ENCODE data around the gene ENOX1.
A peak's percentile ranks its signal among the peaks of the same experiment; 100 is the strongest.

Gene ENOX1

DNA sequence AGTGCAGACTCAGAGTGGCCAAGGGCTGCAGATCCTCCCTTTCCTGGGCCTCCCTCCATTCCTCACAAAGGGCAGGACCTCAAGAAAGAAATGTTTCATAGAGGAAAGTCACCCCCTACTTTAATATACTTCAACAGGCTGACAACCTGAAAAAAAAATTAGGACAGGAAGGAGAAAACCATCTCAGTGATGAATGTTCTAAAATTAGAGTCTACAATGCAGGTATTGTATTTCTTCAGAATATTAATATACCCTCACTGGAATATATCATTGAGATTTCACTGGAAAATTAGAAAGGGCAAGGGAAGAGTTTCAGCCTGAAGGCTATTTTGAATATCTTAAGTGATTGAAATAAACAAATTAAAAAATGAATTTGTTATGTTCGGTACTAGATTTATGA is 586.5 kb downstream of the ENOX1 start:
- no peaks in the 10 kb centered on the region for H3K79me2 ChIP-seq (ENCODE audit: low read length)
- TF ChIP-seq, protein P1, sequence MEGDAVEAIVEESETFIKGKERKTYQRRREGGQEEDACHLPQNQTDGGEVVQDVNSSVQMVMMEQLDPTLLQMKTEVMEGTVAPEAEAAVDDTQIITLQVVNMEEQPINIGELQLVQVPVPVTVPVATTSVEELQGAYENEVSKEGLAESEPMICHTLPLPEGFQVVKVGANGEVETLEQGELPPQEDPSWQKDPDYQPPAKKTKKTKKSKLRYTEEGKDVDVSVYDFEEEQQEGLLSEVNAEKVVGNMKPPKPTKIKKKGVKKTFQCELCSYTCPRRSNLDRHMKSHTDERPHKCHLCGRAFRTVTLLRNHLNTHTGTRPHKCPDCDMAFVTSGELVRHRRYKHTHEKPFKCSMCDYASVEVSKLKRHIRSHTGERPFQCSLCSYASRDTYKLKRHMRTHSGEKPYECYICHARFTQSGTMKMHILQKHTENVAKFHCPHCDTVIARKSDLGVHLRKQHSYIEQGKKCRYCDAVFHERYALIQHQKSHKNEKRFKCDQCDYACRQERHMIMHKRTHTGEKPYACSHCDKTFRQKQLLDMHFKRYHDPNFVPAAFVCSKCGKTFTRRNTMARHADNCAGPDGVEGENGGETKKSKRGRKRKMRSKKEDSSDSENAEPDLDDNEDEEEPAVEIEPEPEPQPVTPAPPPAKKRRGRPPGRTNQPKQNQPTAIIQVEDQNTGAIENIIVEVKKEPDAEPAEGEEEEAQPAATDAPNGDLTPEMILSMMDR (IDR thresholded peaks at IDR 0.05; ENCODE audit: low read depth, low read length), result no peak
- no peak overlapping the region for H3K9ac ChIP-seq (ENCODE audit: low read length)

DNA sequence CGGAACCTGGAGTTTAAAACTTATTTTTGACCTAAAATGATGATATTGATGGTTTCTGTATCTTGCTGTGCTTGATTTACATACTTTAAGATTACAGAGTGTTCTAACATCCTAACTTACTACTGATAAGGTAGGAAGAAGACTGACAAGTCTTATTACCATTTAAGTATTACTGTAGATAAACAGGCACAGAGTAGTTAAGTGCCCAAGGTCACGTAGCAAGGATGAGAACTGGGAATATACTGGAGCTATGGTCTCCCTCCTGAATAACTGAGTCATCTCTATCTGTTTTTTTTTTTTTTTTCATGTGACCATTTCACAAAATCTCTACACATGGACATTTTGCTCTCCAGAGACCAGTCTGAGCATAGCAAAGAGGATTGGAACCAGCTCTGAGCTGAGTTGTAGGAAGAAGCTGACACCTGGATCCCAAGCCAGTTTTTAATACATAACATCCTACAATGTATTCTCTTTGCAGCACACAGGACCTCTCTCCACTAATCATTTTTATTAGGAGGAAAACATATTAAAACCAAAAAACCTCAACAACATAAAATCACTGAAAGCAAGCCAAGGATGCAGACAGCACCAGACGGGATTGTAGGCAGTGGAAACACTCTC is 589.9 kb downstream of the ENOX1 start:
- no peak for TF ChIP-seq EZH2phosphoT487 (IDR thresholded peaks at IDR 0.05; ENCODE audit: low read depth)
- TF ChIP-seq, protein P1 (IDR thresholded peaks at IDR 0.05; ENCODE audit: low read depth, low read length), result no peak
- H3K9me3 ChIP-seq (ENCODE audit: insufficient read depth, low read length), result no peaks in the 10 kb centered on the region
- H3K4me2 ChIP-seq (ENCODE audit: low read length), result no peak overlapping the region
- no peaks in the 10 kb centered on the region for H4K20me1 ChIP-seq (ENCODE audit: insufficient read depth, low read length)
- H3K9ac ChIP-seq (ENCODE audit: low read length), result no peak overlapping the region
- H3K27ac ChIP-seq (ENCODE audit: low read length), result no peak overlapping the region
- no peaks in the 10 kb centered on the region for H3K4me1 ChIP-seq (ENCODE audit: low read length)
- no peaks in the 10 kb centered on the region for H3K36me3 ChIP-seq (replicated peaks; ENCODE audit: low read depth, low read length)
- no peak overlapping the region for H2AFZ ChIP-seq (ENCODE audit: low read depth, low read length)
- H3K79me2 ChIP-seq (ENCODE audit: low read length), result no peaks in the 10 kb centered on the region
- H3K27me3 ChIP-seq (ENCODE audit: low read depth, low read length), result peaks cover 32% of the 10 kb centered on the region; the same call in 1 of the 2 replicates
- H3K4me3 ChIP-seq (ENCODE audit: low read length), result no peak overlapping the region

More for the DNA sequence above, 586.5 kb downstream of the ENOX1 start:
- no peaks in the 10 kb centered on the region for H3K36me3 ChIP-seq (replicated peaks; ENCODE audit: low read depth, low read length)
- H3K4me3 ChIP-seq (ENCODE audit: low read length), result no peak overlapping the region
- H3K9me3 ChIP-seq (ENCODE audit: insufficient read depth, low read length), result no peaks in the 10 kb centered on the region
- H4K20me1 ChIP-seq (ENCODE audit: insufficient read depth, low read length), result no peaks in the 10 kb centered on the region
- no peak overlapping the region for H3K4me2 ChIP-seq (ENCODE audit: low read length)
- H3K27me3 ChIP-seq (ENCODE audit: low read depth, low read length), result peaks cover 26% of the 10 kb centered on the region; the same call in 1 of the 2 replicates
- H3K4me1 ChIP-seq (ENCODE audit: low read length), result no peaks in the 10 kb centered on the region
- no peak overlapping the region for H2AFZ ChIP-seq (ENCODE audit: low read depth, low read length)
- no peak overlapping the region for H3K27ac ChIP-seq (ENCODE audit: low read length)

DNA sequence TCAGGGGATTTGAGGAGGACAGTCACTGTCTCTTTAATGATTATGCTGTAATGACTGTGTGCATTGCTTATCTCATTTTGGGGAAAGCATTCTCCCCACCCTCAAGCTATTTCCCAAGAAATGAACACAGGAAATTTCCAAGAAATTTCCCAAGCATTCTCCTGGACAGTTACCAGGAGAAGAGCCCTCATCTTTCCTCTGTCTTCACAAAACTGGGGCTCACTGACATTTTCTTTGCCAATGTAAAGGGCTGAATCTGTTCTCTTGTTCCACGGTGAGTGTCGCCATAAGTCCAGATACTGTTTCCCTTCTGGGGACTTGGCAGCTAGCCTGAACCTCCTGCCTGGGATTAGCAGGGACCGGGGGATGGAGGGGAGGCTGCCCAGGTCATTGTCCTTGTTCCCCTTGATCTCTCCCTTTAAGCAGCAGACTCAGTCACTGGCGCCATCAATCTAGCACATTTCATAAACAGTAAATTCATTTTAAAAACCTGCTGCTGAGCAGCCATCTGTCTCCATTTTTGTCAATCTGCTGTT is 590.6 kb downstream of the ENOX1 start:
- no peak overlapping the region for H3K27ac ChIP-seq (ENCODE audit: low read length)
- H3K4me2 ChIP-seq (ENCODE audit: low read length), result no peak overlapping the region
- no peaks in the 10 kb centered on the region for H3K79me2 ChIP-seq (ENCODE audit: low read length)
- H2AFZ ChIP-seq (ENCODE audit: low read depth, low read length), result no peak overlapping the region
- H3K27me3 ChIP-seq (ENCODE audit: low read depth, low read length), result peaks cover 34% of the 10 kb centered on the region; the same call in 1 of the 2 replicates
- no peaks in the 10 kb centered on the region for H3K36me3 ChIP-seq (replicated peaks; ENCODE audit: low read depth, low read length)
- TF ChIP-seq, protein P1 (IDR thresholded peaks at IDR 0.05; ENCODE audit: low read depth, low read length), result no peak
- no peak for TF ChIP-seq EZH2phosphoT487 (IDR thresholded peaks at IDR 0.05; ENCODE audit: low read depth)
- H3K4me3 ChIP-seq (ENCODE audit: low read length), result no peak overlapping the region
- H4K20me1 ChIP-seq (ENCODE audit: insufficient read depth, low read length), result no peaks in the 10 kb centered on the region
- no peaks in the 10 kb centered on the region for H3K9me3 ChIP-seq (ENCODE audit: insufficient read depth, low read length)
- H3K9ac ChIP-seq (ENCODE audit: low read length), result no peak overlapping the region
- H3K4me1 ChIP-seq (ENCODE audit: low read length), result no peaks in the 10 kb centered on the region

DNA sequence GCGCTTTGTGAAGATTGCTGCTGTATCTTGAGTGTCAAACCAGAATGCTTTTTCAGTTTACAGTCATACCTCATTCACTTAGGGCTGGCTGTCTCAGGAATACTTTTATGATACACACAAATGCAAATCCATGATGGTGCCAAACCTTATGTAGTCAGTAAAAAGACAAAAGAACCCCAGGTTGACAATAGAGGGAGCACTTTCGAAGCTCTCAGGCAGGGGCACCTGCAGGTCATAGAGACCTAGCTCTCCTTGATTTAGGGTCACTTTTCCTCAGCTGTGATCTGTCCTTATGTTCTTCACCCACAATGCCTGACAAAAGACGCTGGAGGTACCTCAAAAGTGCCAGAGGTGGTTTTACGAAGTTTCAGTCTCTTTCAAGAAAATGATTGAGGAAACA is 591.2 kb downstream of the ENOX1 start:
- no peaks in the 10 kb centered on the region for H3K36me3 ChIP-seq (replicated peaks; ENCODE audit: low read depth, low read length)
- no peak overlapping the region for H2AFZ ChIP-seq (ENCODE audit: low read depth, low read length)
- no peaks in the 10 kb centered on the region for H4K20me1 ChIP-seq (ENCODE audit: insufficient read depth, low read length)
- no peaks in the 10 kb centered on the region for H3K9me3 ChIP-seq (ENCODE audit: insufficient read depth, low read length)
- no peak overlapping the region for H3K4me3 ChIP-seq (ENCODE audit: low read length)
- no peak overlapping the region for H3K27ac ChIP-seq (ENCODE audit: low read length)
- no peaks in the 10 kb centered on the region for H3K79me2 ChIP-seq (ENCODE audit: low read length)
- peaks cover 37% of the 10 kb centered on the region; the same call in 1 of the 2 replicates for H3K27me3 ChIP-seq (ENCODE audit: low read depth, low read length)
- TF ChIP-seq, protein P1 (IDR thresholded peaks at IDR 0.05; ENCODE audit: low read depth, low read length), result peak; percentile 30; the same call in 1 of the 2 replicates
- no peak for TF ChIP-seq EZH2phosphoT487 (IDR thresholded peaks at IDR 0.05; ENCODE audit: low read depth)
- no peak overlapping the region for H3K9ac ChIP-seq (ENCODE audit: low read length)
- H3K4me2 ChIP-seq (ENCODE audit: low read length), result no peak overlapping the region
- no peaks in the 10 kb centered on the region for H3K4me1 ChIP-seq (ENCODE audit: low read length)
